Ishikawa (cell line): ENCODE results near the gene ST6GALNAC1.

Experiments used
- TEAD4 ChIP-seq: IDR thresholded peaks from 2 replicates; pipeline ENCODE4 v1.6.1; 2012
- YY1 ChIP-seq: IDR thresholded peaks from 2 replicates; pipeline ENCODE4 v1.6.1; 2012; ENCODE audit warnings: low read depth
- TF ChIP-seq, protein P1 (sequence below): IDR thresholded peaks from 2 replicates; pipeline ENCODE4 v1.6.1; 2012; ENCODE audit warnings: low read depth, mild to moderate bottlenecking
- TF ChIP-seq, protein P2 (sequence below): IDR thresholded peaks from 2 replicates; pipeline ENCODE4 v1.6.1; 2012

DNA sequence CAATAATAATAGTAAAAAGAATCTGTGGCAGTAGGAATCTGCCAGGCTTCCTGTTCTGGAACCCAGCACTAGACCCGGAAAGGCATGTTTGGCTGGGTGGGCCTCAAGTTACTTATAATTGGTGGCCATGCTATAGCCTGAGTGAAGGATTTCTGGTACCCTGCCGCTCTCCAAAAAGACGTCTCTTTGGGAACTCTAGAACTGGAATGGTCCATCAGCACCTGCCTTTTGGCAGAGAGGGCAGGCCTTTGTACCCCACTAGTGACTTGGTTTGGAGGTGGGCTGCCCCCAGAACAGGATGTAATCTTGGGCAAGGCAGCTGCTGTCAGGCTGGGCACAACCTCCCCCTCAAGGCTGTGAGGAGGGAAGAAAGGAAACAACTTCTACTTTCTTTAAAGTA lies 29.3 kb upstream of the ST6GALNAC1 start:
- TF ChIP-seq, protein P1, sequence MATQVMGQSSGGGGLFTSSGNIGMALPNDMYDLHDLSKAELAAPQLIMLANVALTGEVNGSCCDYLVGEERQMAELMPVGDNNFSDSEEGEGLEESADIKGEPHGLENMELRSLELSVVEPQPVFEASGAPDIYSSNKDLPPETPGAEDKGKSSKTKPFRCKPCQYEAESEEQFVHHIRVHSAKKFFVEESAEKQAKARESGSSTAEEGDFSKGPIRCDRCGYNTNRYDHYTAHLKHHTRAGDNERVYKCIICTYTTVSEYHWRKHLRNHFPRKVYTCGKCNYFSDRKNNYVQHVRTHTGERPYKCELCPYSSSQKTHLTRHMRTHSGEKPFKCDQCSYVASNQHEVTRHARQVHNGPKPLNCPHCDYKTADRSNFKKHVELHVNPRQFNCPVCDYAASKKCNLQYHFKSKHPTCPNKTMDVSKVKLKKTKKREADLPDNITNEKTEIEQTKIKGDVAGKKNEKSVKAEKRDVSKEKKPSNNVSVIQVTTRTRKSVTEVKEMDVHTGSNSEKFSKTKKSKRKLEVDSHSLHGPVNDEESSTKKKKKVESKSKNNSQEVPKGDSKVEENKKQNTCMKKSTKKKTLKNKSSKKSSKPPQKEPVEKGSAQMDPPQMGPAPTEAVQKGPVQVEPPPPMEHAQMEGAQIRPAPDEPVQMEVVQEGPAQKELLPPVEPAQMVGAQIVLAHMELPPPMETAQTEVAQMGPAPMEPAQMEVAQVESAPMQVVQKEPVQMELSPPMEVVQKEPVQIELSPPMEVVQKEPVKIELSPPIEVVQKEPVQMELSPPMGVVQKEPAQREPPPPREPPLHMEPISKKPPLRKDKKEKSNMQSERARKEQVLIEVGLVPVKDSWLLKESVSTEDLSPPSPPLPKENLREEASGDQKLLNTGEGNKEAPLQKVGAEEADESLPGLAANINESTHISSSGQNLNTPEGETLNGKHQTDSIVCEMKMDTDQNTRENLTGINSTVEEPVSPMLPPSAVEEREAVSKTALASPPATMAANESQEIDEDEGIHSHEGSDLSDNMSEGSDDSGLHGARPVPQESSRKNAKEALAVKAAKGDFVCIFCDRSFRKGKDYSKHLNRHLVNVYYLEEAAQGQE: no peak
- TF ChIP-seq YY1: no peak
- TF ChIP-seq, protein P2, sequence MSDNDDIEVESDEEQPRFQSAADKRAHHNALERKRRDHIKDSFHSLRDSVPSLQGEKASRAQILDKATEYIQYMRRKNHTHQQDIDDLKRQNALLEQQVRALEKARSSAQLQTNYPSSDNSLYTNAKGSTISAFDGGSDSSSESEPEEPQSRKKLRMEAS: no peak
- no peak for TF ChIP-seq TEAD4
